ENCODE results near the gene MYB. TPM values are rescaled to one million over a fixed set of nuclear protein-coding genes. Genes with fewer than 3 reads are reported as not detected.

The MYB gene
- total and polyA plus RNA-seq, 2 of the 8 experiments (the other 6 are each of a cell fraction or from before 2014, with no cell fraction given), result 4.0 to 7.6 TPM

GRCh38 chr6:135257631-135258405 is 76.7 kb downstream of the MYB start:
- H3K14ac ChIP-seq (ENCODE audit: insufficient read length), result no peak overlapping the region
- H3K79me2 ChIP-seq (ENCODE audit: control insufficient read depth in 1 of 2, insufficient read depth in 2 of 2, low read length in 2 of 2), result no peaks in the 10 kb centered on the region
- H3K4me2 ChIP-seq (ENCODE audit: insufficient read depth in 1 of 2, low read depth in 2 of 2, low read length in 2 of 2), result no peak overlapping the region
- H3K9me3 ChIP-seq (ENCODE audit: insufficient read depth in 2 of 2, low read depth in 1 of 2, low read length in 1 of 2), result no peaks in the 10 kb centered on the region
- H3K4ac ChIP-seq (replicated peaks; ENCODE audit: insufficient read length, low read depth, low read length), result no peak overlapping the region
- H4K8ac ChIP-seq (ENCODE audit: extremely low read depth, insufficient read depth, low read length), result no peak overlapping the region
- no peak overlapping the region for H3K56ac ChIP-seq (replicated peaks; ENCODE audit: insufficient read length, low read depth, low read length)
- H2BK5ac ChIP-seq (ENCODE audit: low read depth, low read length), result no peak overlapping the region
- H4K5ac ChIP-seq (ENCODE audit: insufficient read length, low read depth, low read length), result no peak overlapping the region
- H2BK120ac ChIP-seq (replicated peaks; ENCODE audit: low read depth, low read length), result no peak overlapping the region
- no peak overlapping the region for H3K23ac ChIP-seq (ENCODE audit: insufficient read length)
- no peaks in the 10 kb centered on the region for H3K79me1 ChIP-seq (ENCODE audit: low read depth, low read length)
- H4K91ac ChIP-seq (replicated peaks; ENCODE audit: insufficient read length, low read length), result no peak overlapping the region
- H2BK20ac ChIP-seq (ENCODE audit: low read length), result no peak overlapping the region
- peaks cover 0 to 2% (median 0%) of the 10 kb centered on the region in 4 experiments; a peak in 2 of 7 replicates for H3K4me1 ChIP-seq (replicated peaks in 1 of 4; ENCODE audit: control insufficient read depth in 3 of 4, insufficient read depth in 4 of 4, low read length in 3 of 4)
- H3K18ac ChIP-seq (ENCODE audit: extremely low read depth, low read length), result peak overlapping the region; percentile 54; the same call in 1 of the 2 replicates
- H3K9ac ChIP-seq (replicated peaks in 1 of 4; ENCODE audit: extremely low read depth in 1 of 4, low read depth in 3 of 4, low read length in 3 of 4), result no peak overlapping the region
- no peak overlapping the region; the same call in 1 of the 2 replicates for H2BK15ac ChIP-seq (ENCODE audit: low read length)
- no peak for DNase-seq (ENCODE audit: low read depth in 1 of 2, low spot score in 2 of 2)
- no peaks in the 10 kb centered on the region for H3K36me3 ChIP-seq (ENCODE audit: control insufficient read depth in 2 of 4, insufficient read depth in 4 of 4, low read length in 3 of 4)
- no peak overlapping the region for H3K27ac ChIP-seq (ENCODE audit: low read depth, low read length)
- no peak for FAIRE-seq
- H3K27me3 ChIP-seq (replicated peaks in 1 of 4; ENCODE audit: control insufficient read depth in 3 of 4, extremely low read depth in 1 of 4, insufficient read depth in 3 of 4, low read length in 3 of 4), result no peaks in the 10 kb centered on the region
- H4K20me1 ChIP-seq (replicated peaks in 1 of 2; ENCODE audit: control insufficient read depth in 1 of 2, insufficient read depth in 2 of 2, low read length in 2 of 2), result no peaks in the 10 kb centered on the region
- H3K23me2 ChIP-seq (ENCODE audit: low read depth, low read length), result no peaks in the 10 kb centered on the region
- no peak overlapping the region for H3K4me3 ChIP-seq (ENCODE audit: extremely low read depth in 1 of 4, insufficient read depth in 2 of 4, low read depth in 3 of 4, low read length in 4 of 4)
- CTCF ChIA-PET (ENCODE audit: partially characterized antibody), result interaction anchor here (1.1 to 3.5 kb wide), 5 partner anchors 9 to 114 kb away, joined by 3 to 20 read pairs (median 4); no protein-coding TSS in a partner anchor
- POLR2A ChIA-PET (ENCODE audit: partially characterized antibody), result interaction anchor here (1.7 kb wide), 1 partner anchor 13 kb away, joined by 10 read pairs; no protein-coding TSS in a partner anchor
- no peak overlapping the region for H2BK12ac ChIP-seq (ENCODE audit: low read depth, low read length)
- 84% methylated on average over 2 of the region's 2 CpGs; no CpG with 5 or more reads in 1 of the 2 experiments for WGBS, 2 experiments (ENCODE audit: extremely low coverage in 1 of 2, insufficient coverage in 1 of 2, insufficient read length in 1 of 2, insufficient replicate concordance in 2 of 2, low coverage in 1 of 2, low lambda C conversion rate in 2 of 2, missing lambda C conversion rate in 1 of 2)
- H2AFZ ChIP-seq (ENCODE audit: low read length), result peak overlapping the region; percentile 99
- H2AK5ac ChIP-seq (ENCODE audit: low read depth, low read length), result no peak overlapping the region
- no peak for TF ChIP-seq MAFK (IDR thresholded peaks at IDR 0.05; ENCODE audit: low read depth, low read length)
- no peak for TF ChIP-seq CHD2 (IDR thresholded peaks at IDR 0.05; ENCODE audit: low read length)
- no peak for TF ChIP-seq SP1 (IDR thresholded peaks at IDR 0.05; ENCODE audit: low read depth, low read length)
- no peak for TF ChIP-seq JUN (IDR thresholded peaks at IDR 0.05; ENCODE audit: low read depth, low read length)
- no peak for TF ChIP-seq SP4 (IDR thresholded peaks at IDR 0.05; ENCODE audit: low read length)
- TF ChIP-seq SP2 (IDR thresholded peaks at IDR 0.05; ENCODE audit: low read length), result no peak
- TF ChIP-seq E2F6 (IDR thresholded peaks at IDR 0.05), result no peak
- TF ChIP-seq PHF8 (conservative IDR thresholded peaks at IDR 0.05; ENCODE audit: low read depth, low read length), result no peak
- TF ChIP-seq CBX5 (IDR thresholded peaks at IDR 0.05; ENCODE audit: low read depth, low read length), result no peak
- no peak for TF ChIP-seq RXRA (IDR thresholded peaks at IDR 0.05; ENCODE audit: insufficient read depth, low read depth, low read length)
- TF ChIP-seq HDAC2 (IDR thresholded peaks at IDR 0.05; ENCODE audit: borderline replicate concordance in 1 of 2, low read depth in 2 of 2, low read length in 2 of 2), result no peak
- TF ChIP-seq TAF7 (optimal IDR thresholded peaks at IDR 0.05; ENCODE audit: borderline replicate concordance, low read depth, low read length), result no peak

Measured in H1 (cell line).